ENCODE measurements around the gene ATP10A.

GRCh38 chr15:25844981-25845680 is 18.0 kb downstream of the ATP10A start:
- TF ChIP-seq, protein P1, sequence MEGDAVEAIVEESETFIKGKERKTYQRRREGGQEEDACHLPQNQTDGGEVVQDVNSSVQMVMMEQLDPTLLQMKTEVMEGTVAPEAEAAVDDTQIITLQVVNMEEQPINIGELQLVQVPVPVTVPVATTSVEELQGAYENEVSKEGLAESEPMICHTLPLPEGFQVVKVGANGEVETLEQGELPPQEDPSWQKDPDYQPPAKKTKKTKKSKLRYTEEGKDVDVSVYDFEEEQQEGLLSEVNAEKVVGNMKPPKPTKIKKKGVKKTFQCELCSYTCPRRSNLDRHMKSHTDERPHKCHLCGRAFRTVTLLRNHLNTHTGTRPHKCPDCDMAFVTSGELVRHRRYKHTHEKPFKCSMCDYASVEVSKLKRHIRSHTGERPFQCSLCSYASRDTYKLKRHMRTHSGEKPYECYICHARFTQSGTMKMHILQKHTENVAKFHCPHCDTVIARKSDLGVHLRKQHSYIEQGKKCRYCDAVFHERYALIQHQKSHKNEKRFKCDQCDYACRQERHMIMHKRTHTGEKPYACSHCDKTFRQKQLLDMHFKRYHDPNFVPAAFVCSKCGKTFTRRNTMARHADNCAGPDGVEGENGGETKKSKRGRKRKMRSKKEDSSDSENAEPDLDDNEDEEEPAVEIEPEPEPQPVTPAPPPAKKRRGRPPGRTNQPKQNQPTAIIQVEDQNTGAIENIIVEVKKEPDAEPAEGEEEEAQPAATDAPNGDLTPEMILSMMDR (IDR thresholded peaks at IDR 0.05), result no peak
- no peak for TF ChIP-seq POLR2A (IDR thresholded peaks at IDR 0.05)
